Activated T-cell treated with anti-CD3 and anti-CD28 coated beads, Interleukin-2, amount 50 U/mL, for 24 hours (primary cell): ENCODE data around the gene KDM8.

Experiments used
- DNase-seq: peaks from one replicate; pipeline ENCODE4 v3.0.0-alpha.2; 2020
- H3K27ac Mint-ChIP-seq: 2 replicates; pipeline ENCODE4 v1.8.0; 2020; ENCODE audit warnings: mild to moderate bottlenecking, mixed read lengths
- H3K27me3 Mint-ChIP-seq: 2 replicates; pipeline ENCODE4 v1.8.0; 2020; ENCODE audit warnings: mixed read lengths
- H3K36me3 Mint-ChIP-seq: 2 replicates; pipeline ENCODE4 v1.8.0; 2020; ENCODE audit warnings: low read depth, mixed read lengths
- H3K4me1 Mint-ChIP-seq: 2 replicates; pipeline ENCODE4 v1.8.0; 2020; ENCODE audit warnings: low read depth, mixed read lengths
- H3K4me3 Mint-ChIP-seq: 2 replicates; pipeline ENCODE4 v1.8.0; 2020; ENCODE audit warnings: mild to moderate bottlenecking, moderate library complexity, mixed read lengths
- H3K9me3 Mint-ChIP-seq: 2 replicates; pipeline ENCODE4 v1.8.0; 2020; ENCODE audit warnings: mixed read lengths

Gene KDM8

DNA sequence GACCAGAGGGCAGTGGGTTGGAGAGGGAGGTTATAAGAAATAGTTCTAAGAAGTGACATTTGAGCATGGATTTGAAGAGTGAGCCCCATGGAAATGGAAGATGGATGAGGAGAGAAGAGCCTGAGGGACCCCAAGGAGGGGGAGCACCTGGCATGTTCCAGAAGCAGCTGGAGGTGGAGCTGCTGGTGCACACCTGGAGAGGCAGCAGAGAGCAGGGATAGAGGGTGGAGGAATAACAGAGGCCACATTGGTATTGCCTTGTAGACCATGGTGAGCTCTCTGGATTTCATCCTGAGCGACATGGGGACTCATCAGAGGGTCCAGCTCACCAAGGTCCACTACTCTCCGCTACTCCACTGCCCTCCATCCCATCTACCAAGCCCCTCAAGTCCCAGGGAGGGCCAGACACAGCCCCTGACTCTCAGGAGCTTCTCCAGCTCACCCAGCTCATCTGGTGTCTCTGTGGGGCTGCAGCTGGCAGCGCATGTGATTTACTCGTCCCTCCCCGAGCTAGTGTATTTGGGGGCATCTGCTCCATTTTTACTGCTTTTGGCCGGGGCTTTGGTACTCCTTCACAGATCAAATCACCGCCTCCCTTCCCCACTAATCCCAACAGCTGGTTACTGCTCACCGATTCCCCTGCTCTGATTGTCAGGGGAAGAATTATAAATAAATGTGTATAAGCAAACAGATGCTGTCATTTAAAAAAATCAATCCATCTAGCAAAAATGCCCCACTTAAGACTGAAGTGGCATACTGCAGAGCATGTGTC, 22.1 kb upstream of the KDM8 start:
- no peak overlapping the region for H3K4me3 Mint-ChIP-seq
- DNase-seq = no peak
- peaks cover 45% of the 10 kb centered on the region for H3K4me1 Mint-ChIP-seq
- H3K27me3 Mint-ChIP-seq = no peaks in the 10 kb centered on the region
- H3K9me3 Mint-ChIP-seq = no peaks in the 10 kb centered on the region
- H3K27ac Mint-ChIP-seq = no peak overlapping the region
- no peaks in the 10 kb centered on the region for H3K36me3 Mint-ChIP-seq

GRCh38 chr16:27182906-27183405, 20.4 kb upstream of the KDM8 start:
- DNase-seq = no peak
- peaks cover 28% of the 10 kb centered on the region for H3K4me1 Mint-ChIP-seq
- H3K27ac Mint-ChIP-seq = no peak overlapping the region
- no peaks in the 10 kb centered on the region for H3K9me3 Mint-ChIP-seq
- H3K27me3 Mint-ChIP-seq = no peaks in the 10 kb centered on the region
- H3K36me3 Mint-ChIP-seq = no peaks in the 10 kb centered on the region
- no peak overlapping the region for H3K4me3 Mint-ChIP-seq

- no peak overlapping the region for H3K27ac Mint-ChIP-seq
- H3K36me3 Mint-ChIP-seq = no peaks in the 10 kb centered on the region
- H3K9me3 Mint-ChIP-seq = no peaks in the 10 kb centered on the region
- H3K4me3 Mint-ChIP-seq = no peak overlapping the region
- peaks cover 6% of the 10 kb centered on the region for H3K4me1 Mint-ChIP-seq
- no peak for DNase-seq
- no peaks in the 10 kb centered on the region for H3K27me3 Mint-ChIP-seq
These were observed 17.6 kb upstream of the KDM8 start for GRCh38 chr16:27185776-27186130.

DNA sequence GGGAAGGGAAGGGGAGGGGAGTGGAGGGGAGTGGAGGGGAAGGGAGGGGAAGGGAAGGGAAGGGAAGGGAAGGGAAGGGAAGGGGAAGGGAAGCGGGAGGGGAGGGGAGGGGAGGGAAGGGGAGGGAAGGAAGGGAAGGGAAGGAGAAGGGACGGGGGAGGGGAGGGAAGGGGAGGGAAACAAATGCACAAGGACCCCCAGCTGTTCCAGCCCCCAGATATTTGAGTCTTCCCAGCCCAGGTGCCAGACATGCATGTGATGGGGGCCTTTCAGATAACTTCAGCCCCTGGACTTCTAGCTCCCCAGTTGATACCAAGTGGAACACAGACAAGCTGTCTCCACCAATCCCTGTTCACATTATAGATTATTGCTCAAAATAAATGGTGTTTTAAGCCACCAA, 14.7 kb upstream of the KDM8 start:
- Mint-ChIP-seq H3K27ac (no peak overlapping the region), H3K36me3 (no peaks in the 10 kb centered on the region), H3K9me3 (no peaks in the 10 kb centered on the region), H3K4me3 (no peak overlapping the region), H3K4me1 (peaks cover 8% of the 10 kb centered on the region), H3K27me3 (no peaks in the 10 kb centered on the region)
- no peak for DNase-seq

- Mint-ChIP-seq H3K9me3 (peaks cover 4% of the 10 kb centered on the region), H3K27ac (no peak overlapping the region), H3K4me3 (no peak overlapping the region), H3K36me3 (no peaks in the 10 kb centered on the region), H3K4me1 (peaks cover 10% of the 10 kb centered on the region), H3K27me3 (no peaks in the 10 kb centered on the region)
- DNase-seq = no peak
These were observed 13.9 kb upstream of the KDM8 start for GRCh38 chr16:27189335-27189972.

DNA sequence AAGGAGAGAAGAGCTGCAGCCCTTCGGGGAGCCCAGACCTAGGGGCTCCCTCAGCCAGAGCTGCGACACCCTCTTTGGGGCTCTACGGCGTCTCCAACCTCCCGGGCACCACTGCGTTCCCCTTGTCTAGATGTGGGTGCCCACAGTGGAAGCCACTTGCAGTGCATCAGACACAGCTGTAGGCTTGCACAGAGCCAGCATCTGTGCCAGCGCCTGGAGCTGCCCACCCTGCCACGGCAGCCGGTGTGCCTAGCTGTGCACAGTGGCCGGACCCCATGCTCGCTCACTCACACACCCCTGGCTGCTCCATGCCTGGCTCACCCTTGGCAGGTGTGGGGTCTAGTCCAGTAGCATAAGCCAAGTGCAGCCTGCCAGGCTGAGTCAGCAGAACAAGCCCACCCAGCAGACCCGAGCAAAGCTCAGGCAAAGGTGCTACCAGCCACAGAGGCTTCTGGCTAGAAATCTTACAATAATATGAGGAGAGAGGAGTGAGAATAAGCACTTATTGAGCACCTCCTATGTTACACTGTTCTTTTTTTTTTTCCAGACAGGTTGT, 12.9 kb upstream of the KDM8 start:
- Mint-ChIP-seq H3K4me1 (peaks cover 17% of the 10 kb centered on the region), H3K27ac (no peak overlapping the region)

GRCh38 chr16:27191352-27191924, 11.9 kb upstream of the KDM8 start:
- Mint-ChIP-seq H3K36me3 (no peaks in the 10 kb centered on the region), H3K4me1 (peaks cover 24% of the 10 kb centered on the region), H3K27ac (no peak overlapping the region), H3K9me3 (peaks cover 8% of the 10 kb centered on the region), H3K27me3 (no peaks in the 10 kb centered on the region), H3K4me3 (no peak overlapping the region)
- DNase-seq = no peak

More for the DNA sequence above, 12.9 kb upstream of the KDM8 start:
- no peak for DNase-seq
- Mint-ChIP-seq H3K27me3 (no peaks in the 10 kb centered on the region), H3K9me3 (peaks cover 7% of the 10 kb centered on the region), H3K36me3 (no peaks in the 10 kb centered on the region), H3K4me3 (no peak overlapping the region)

GRCh38 chr16:27193300-27193990, 9.9 kb upstream of the KDM8 start:
- DNase-seq = no peak
- Mint-ChIP-seq H3K9me3 (peaks cover 8% of the 10 kb centered on the region), H3K27ac (no peak overlapping the region), H3K36me3 (no peaks in the 10 kb centered on the region), H3K4me1 (peaks cover 41% of the 10 kb centered on the region), H3K27me3 (no peaks in the 10 kb centered on the region), H3K4me3 (no peak overlapping the region)

DNA sequence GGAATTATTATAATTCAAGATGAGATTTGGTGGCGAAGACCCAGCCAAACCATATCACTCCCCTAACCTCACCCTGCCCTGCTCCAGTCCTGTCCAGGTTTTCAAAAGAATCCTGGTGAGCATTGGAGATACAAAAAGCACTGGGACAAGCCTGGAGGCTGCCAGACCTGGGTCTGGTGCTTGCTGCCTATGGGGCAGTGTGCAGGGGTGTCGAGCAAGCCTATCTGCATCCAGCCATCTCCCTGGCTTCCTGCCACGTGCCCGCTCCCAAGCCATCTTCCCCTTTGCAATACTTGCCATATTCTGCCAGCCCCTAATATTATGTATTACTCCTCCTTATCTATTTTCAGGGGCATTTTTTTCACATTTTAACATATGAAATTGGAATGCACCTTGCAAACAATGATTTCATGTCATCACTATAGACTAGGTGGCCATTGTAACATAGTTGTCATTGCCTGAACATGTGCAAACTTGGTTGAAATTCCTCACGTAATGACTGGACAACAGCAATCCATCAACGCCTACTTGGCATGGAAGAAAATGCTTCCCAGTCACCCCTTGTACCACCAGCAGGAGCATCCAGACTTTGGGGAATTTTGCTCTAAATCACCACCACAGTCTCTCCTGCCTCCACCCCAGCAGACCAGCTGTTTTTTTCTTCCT, 8.1 kb upstream of the KDM8 start:
- Mint-ChIP-seq H3K27me3 (no peaks in the 10 kb centered on the region), H3K27ac (no peak overlapping the region), H3K4me1 (peaks cover 59% of the 10 kb centered on the region), H3K4me3 (no peak overlapping the region), H3K36me3 (no peaks in the 10 kb centered on the region), H3K9me3 (peaks cover 8% of the 10 kb centered on the region)
- DNase-seq = no peak

- Mint-ChIP-seq H3K4me1 (peaks cover 67% of the 10 kb centered on the region), H3K36me3 (no peaks in the 10 kb centered on the region), H3K9me3 (peaks cover 12% of the 10 kb centered on the region), H3K4me3 (no peak overlapping the region), H3K27me3 (no peaks in the 10 kb centered on the region), H3K27ac (peak overlapping the region; percentile 26)
- no peak for DNase-seq
These were observed 7.3 kb upstream of the KDM8 start for GRCh38 chr16:27195941-27196595.

GRCh38 chr16:27197004-27197403, 6.3 kb upstream of the KDM8 start:
- Mint-ChIP-seq H3K36me3 (no peaks in the 10 kb centered on the region), H3K27me3 (no peaks in the 10 kb centered on the region), H3K9me3 (peaks cover 12% of the 10 kb centered on the region), H3K27ac (no peak overlapping the region), H3K4me1 (peaks cover 72% of the 10 kb centered on the region), H3K4me3 (no peak overlapping the region)
- no peak for DNase-seq

GRCh38 chr16:27198451-27199234, 4.7 kb upstream of the KDM8 start:
- H3K36me3 Mint-ChIP-seq = peaks cover 4% of the 10 kb centered on the region
- peaks cover 86% of the 10 kb centered on the region for H3K4me1 Mint-ChIP-seq
- H3K27ac Mint-ChIP-seq = peak overlapping the region; percentile 70
- no peak overlapping the region for H3K4me3 Mint-ChIP-seq
- H3K27me3 Mint-ChIP-seq = no peaks in the 10 kb centered on the region
- no peak for DNase-seq
- H3K9me3 Mint-ChIP-seq = peaks cover 12% of the 10 kb centered on the region

GRCh38 chr16:27199235-27199586, 4.1 kb upstream of the KDM8 start:
- Mint-ChIP-seq H3K36me3 (peaks cover 9% of the 10 kb centered on the region), H3K27me3 (no peaks in the 10 kb centered on the region), H3K9me3 (peaks cover 11% of the 10 kb centered on the region), H3K27ac (peak overlapping the region; percentile 70), H3K4me3 (no peak overlapping the region), H3K4me1 (peaks cover 90% of the 10 kb centered on the region)
- no peak for DNase-seq
